Esophagus squamous epithelium (tissue), 4 donors: ENCODE data around the gene CSAD.

Experiments
- CTCF ChIP-seq, 6 experiments: fragments of 450-650 bp in 4 of 6; fragments of 200-600 bp in 2 of 6; sonication (generic) in 2 of 6; IDR thresholded peaks; one replicate each; pipeline ENCODE4 v1.5.1; 2016 to 2019; ENCODE audit warnings: antibody characterized with exemption in 6 of 6, mild to moderate bottlenecking in 4 of 6, moderate library complexity in 4 of 6
- POLR2A ChIP-seq, 4 donors: fragments of 450-650 bp; IDR thresholded peaks; one replicate each; pipeline ENCODE4 v1.6.1; 2017; ENCODE audit warnings: antibody characterized with exemption in 4 of 4, mild to moderate bottlenecking in 4 of 4, moderate library complexity in 3 of 4

DNA sequence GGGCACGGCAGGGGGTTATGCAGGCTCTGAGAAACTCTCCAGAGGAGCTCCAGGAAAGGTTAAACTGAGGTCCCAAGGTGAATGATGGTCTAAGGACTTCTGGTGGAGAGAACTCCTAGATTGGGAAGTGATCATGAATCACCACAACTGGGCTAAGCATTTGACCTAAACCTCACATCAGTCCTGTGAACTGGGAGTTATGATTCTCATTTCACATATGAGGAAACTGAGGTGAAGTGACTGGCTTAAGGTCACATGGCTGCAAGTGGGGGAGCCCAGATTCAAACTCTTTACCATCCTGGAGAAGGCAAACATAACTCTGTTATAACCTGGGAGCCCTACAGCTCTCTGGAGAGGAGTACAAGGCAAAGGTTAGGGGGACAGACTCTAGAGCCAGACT is 47.1 kb upstream of the CSAD start:
- TF ChIP-seq POLR2A (IDR thresholded peaks at IDR 0.05) (no peak), CTCF (IDR thresholded peaks at IDR 0.05) (no peak)
